ENCODE results near the gene ETV3. TPM values are rescaled to one million over a fixed set of nuclear protein-coding genes. Genes with fewer than 3 reads are reported as not detected.

Gene ETV3
- total RNA-seq, 1 experiment from 2014 or later: 21.2 TPM

DNA sequence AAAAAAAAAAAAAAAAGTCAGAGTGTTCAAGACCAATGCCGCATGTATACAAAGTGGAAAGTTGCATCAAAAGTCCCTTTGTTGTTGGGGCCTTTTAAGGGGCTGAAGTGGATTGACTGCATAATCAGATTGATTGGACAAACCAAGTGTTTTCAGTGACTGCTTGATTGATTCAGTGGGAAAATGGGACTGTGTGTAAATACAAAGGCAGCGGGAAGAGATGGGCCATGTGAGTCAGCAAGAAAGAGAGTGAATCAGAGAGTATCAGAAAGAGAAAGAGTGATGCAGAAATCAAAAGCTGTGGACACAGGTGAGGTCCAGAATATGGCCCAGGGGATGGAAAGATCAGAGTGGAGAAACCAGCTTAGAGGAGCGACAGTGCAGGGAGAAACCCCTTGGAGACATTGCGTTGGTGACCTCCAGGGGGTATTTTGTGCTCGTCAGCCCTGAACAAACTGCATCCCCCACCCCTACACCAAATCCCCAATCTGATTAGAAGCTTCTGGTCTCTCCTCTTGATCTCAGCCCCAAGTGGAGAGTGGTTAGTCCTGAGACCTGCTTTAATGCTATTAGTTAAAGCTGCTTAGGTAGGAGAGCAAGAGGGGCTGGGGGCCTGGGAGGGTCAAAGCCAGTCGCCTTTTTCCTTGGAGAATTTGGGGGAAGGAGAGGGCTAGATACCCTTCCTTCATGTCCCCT lies 33.4 kb downstream of the ETV3 start:
- H3K27me3 ChIP-seq (ENCODE audit: insufficient read depth, low read length): peaks cover 19% of the 10 kb centered on the region; the same call in 1 of the 2 replicates
- ATAC-seq: no peak
- CTCF ChIA-PET: interaction anchor here (1.3 kb wide), 1 partner anchor 15 kb away, joined by 6 read pairs; no protein-coding TSS in a partner anchor
- H2AFZ ChIP-seq (ENCODE audit: low read depth, low read length, poor library complexity, severe bottlenecking): no peak overlapping the region
- H3K4me3 ChIP-seq (replicated peaks in 1 of 2; ENCODE audit: low read depth in 1 of 2, low read length in 2 of 2): no peak overlapping the region
- intact Hi-C loops (cut with micrococcal nuclease): no loop called here
- POLR2A ChIA-PET: no interaction called here
- no peak overlapping the region for H3K9ac ChIP-seq (ENCODE audit: low read length)
- no TSS peak for BruUV-seq (replicated peaks)
- no peaks in the 10 kb centered on the region for H3K36me3 ChIP-seq (ENCODE audit: control insufficient read depth in 1 of 2, insufficient read depth in 2 of 2, low read length in 2 of 2)
- RAD21 ChIA-PET (ENCODE audit: low non-redundant PET in 1 of 2, low total read pairs in 2 of 2, uncharacterized antibody in 2 of 2, unreplicated experiment in 2 of 2): no interaction called here
- H4K20me1 ChIP-seq (ENCODE audit: insufficient read depth): no peaks in the 10 kb centered on the region
- no peaks in the 10 kb centered on the region for H3K79me2 ChIP-seq (ENCODE audit: insufficient read depth, low read length)
- DNase-seq (ENCODE audit: low read depth, low spot score): no peak
- no peak overlapping the region for H3K27ac ChIP-seq (ENCODE audit: low read depth, low read length)
- no peaks in the 10 kb centered on the region for H3K9me3 ChIP-seq (ENCODE audit: control insufficient read depth in 1 of 2, insufficient read depth in 1 of 2, low read depth in 1 of 2, low read length in 2 of 2)
- no peak for TF ChIP-seq TCF7L2 (IDR thresholded peaks at IDR 0.05; ENCODE audit: borderline replicate concordance, extremely low read depth, insufficient read depth, insufficient read length)
- no peak for TF ChIP-seq JUND (IDR thresholded peaks at IDR 0.05)
- TF ChIP-seq EZH2phosphoT487 (IDR thresholded peaks at IDR 0.05; ENCODE audit: borderline replicate concordance): no peak
- TF ChIP-seq ZFX (IDR thresholded peaks at IDR 0.05): no peak
- TF ChIP-seq, protein P1, sequence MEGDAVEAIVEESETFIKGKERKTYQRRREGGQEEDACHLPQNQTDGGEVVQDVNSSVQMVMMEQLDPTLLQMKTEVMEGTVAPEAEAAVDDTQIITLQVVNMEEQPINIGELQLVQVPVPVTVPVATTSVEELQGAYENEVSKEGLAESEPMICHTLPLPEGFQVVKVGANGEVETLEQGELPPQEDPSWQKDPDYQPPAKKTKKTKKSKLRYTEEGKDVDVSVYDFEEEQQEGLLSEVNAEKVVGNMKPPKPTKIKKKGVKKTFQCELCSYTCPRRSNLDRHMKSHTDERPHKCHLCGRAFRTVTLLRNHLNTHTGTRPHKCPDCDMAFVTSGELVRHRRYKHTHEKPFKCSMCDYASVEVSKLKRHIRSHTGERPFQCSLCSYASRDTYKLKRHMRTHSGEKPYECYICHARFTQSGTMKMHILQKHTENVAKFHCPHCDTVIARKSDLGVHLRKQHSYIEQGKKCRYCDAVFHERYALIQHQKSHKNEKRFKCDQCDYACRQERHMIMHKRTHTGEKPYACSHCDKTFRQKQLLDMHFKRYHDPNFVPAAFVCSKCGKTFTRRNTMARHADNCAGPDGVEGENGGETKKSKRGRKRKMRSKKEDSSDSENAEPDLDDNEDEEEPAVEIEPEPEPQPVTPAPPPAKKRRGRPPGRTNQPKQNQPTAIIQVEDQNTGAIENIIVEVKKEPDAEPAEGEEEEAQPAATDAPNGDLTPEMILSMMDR (IDR thresholded peaks at IDR 0.05 in 2 of 3, conservative IDR thresholded peaks at IDR 0.05 in 1 of 3; ENCODE audit: borderline replicate concordance in 1 of 3, insufficient read depth in 1 of 3, low read depth in 2 of 3, low read length in 2 of 3): no peak
- no peak for TF ChIP-seq POLR2A (IDR thresholded peaks at IDR 0.05; ENCODE audit: borderline replicate concordance, extremely low read depth, insufficient read depth, insufficient read length)
- TF ChIP-seq, protein P2, sequence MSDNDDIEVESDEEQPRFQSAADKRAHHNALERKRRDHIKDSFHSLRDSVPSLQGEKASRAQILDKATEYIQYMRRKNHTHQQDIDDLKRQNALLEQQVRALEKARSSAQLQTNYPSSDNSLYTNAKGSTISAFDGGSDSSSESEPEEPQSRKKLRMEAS (IDR thresholded peaks at IDR 0.05): no peak
- TF ChIP-seq, protein P3, sequence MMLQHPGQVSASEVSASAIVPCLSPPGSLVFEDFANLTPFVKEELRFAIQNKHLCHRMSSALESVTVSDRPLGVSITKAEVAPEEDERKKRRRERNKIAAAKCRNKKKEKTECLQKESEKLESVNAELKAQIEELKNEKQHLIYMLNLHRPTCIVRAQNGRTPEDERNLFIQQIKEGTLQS (IDR thresholded peaks at IDR 0.05): no peak
- TF ChIP-seq EGR1 (IDR thresholded peaks at IDR 0.05; ENCODE audit: low read depth): no peak
- no peak for TF ChIP-seq POLR2AphosphoS5 (IDR thresholded peaks at IDR 0.05; ENCODE audit: low read depth, low read length)
- TF ChIP-seq YY1 (IDR thresholded peaks at IDR 0.05; ENCODE audit: extremely low read depth, insufficient replicate concordance, low read depth, low read length): no peak
- TF ChIP-seq SRF (IDR thresholded peaks at IDR 0.05; ENCODE audit: low read depth): no peak
- H3K9me2 ChIP-seq (ENCODE audit: insufficient read depth): no peaks in the 10 kb centered on the region
- H3K4me1 ChIP-seq (ENCODE audit: control insufficient read depth in 1 of 2, insufficient read depth in 2 of 2, low read length in 2 of 2): peaks cover 0 to 10% of the 10 kb centered on the region in 2 experiments; a peak in 2 of 4 replicates
- no peak overlapping the region for H3K4me2 ChIP-seq (ENCODE audit: low read length)
